Measurements from ENCODE around the gene NTN3. TPM values are rescaled to one million over a fixed set of nuclear protein-coding genes. Genes with fewer than 3 reads are reported as not detected.

Gene NTN3
- total RNA-seq, 1 experiment from 2014 or later, result 5.6 TPM

- peak within 1 kb of the TSS; percentile 83 for H3K4me3 ChIP-seq
- no peaks in the 10 kb centered on the region for H3K27me3 ChIP-seq
- peak; percentile 87 to 89 for DNase-seq
- peak within 1 kb of the TSS; percentile 69 for H3K27ac ChIP-seq
- H3K36me3 ChIP-seq, result no peaks in the 10 kb centered on the region
- H3K4me1 ChIP-seq, result peaks cover 12% of the 10 kb centered on the region; the same call in 1 of the 2 replicates
- no peaks in the 10 kb centered on the region for H3K9me3 ChIP-seq (replicated peaks)
Observed at GRCh38 chr16:2513405-2514332, 42.6 kb downstream of the NTN3 start, which contains the start of gene ATP6V0C. Gene ATP6V0C, plus strand, starts transcription at chr16:2513952. Its CDS starts 152 bp downstream, at chr16:2514104.

- no peaks in the 10 kb centered on the region for H3K9me3 ChIP-seq (replicated peaks)
- peaks cover 12% of the 10 kb centered on the region; the same call in 1 of the 2 replicates for H3K4me1 ChIP-seq
- H3K4me3 ChIP-seq, result peak overlapping the region; percentile 83
- DNase-seq, result no peak
- no peaks in the 10 kb centered on the region for H3K36me3 ChIP-seq
- H3K27ac ChIP-seq, result peak overlapping the region; percentile 69; the same call in 1 of the 2 replicates
- no peaks in the 10 kb centered on the region for H3K27me3 ChIP-seq
Observed at GRCh38 chr16:2514333-2515179, 43.5 kb downstream of the NTN3 start.

DNA sequence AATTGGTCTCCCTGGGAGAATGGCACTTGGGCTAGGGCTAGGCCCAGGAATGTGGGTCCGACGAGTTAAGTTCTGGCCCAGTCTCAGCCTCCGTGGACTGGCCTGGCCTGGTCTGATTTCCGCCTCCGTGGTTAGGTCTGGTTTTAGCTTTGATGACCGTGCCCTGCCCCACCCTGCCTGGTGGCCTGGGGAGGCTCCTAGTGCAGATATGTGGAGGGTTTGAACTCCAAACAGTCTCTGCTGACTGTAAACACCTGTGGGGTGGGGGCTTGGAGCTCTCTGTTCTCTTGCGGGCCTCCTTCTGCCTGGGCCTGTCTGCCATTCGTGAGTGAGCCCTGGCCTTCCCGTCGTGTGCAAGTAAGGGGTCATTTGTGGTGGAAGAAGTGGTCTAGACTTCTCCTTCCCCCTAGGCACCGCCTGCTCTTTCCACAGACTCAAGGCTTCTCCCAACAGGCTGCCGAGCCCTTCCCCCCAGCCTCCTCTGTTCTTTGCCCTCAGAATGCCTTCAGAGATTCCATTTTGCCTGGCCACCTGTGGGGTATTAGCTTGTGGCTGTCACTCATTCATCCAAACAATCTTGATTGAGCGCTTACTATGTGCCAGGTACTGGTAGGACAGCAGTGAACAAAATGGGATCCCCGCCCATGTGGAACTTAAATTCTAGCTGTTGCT lies 44.2 kb downstream of the NTN3 start:
- no peak for DNase-seq
- H3K9me3 ChIP-seq (replicated peaks), result no peaks in the 10 kb centered on the region
- no peaks in the 10 kb centered on the region for H3K27me3 ChIP-seq
- H3K4me1 ChIP-seq, result peaks cover 12% of the 10 kb centered on the region; the same call in 1 of the 2 replicates
- no peak overlapping the region for H3K27ac ChIP-seq
- H3K36me3 ChIP-seq, result no peaks in the 10 kb centered on the region
- H3K4me3 ChIP-seq, result peak overlapping the region; percentile 83

- Histone ChIP-seq H3K27me3 (no peaks in the 10 kb centered on the region), H3K36me3 (no peaks in the 10 kb centered on the region), H3K9me3 (replicated peaks) (no peaks in the 10 kb centered on the region), H3K27ac (no peak overlapping the region), H3K4me1 (peaks cover 12% of the 10 kb centered on the region; the same call in 1 of the 2 replicates), H3K4me3 (no peak overlapping the region)
- DNase-seq, result no peak
Observed at GRCh38 chr16:2516391-2517240, 45.5 kb downstream of the NTN3 start.

DNA sequence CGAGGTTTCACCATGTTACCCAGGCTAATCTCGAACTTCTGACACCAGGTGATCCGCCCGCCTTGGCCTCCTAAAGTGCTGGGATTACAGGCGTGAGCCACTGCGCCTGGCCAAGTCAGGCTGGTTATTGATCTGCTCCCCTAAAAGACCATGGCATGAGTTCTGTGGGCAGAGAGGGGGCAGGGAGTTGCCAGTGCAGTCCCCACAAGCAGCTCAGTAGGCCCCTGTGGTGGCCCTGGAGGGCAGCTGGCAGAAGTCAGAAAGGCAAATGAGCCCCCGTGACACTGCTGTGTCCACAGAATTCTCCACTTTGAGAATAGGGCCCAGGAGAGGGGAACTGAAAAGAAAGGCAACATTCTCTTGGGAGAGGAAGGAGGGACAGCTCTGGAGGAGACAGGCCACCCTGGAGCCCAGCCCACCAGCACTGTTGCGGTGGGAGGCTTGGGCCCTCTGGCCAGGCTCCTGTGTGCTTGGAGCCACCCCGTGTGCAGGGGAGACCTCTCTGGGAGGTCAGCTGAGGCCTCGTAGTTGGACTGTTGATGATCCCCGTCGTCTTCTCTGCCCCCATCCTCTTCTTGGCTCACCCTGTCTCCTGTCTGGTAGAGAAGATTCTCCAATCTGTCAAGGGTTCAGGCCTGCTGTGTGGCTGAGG lies 47.0 kb downstream of the NTN3 start:
- no peak overlapping the region for H3K27ac ChIP-seq

DNA sequence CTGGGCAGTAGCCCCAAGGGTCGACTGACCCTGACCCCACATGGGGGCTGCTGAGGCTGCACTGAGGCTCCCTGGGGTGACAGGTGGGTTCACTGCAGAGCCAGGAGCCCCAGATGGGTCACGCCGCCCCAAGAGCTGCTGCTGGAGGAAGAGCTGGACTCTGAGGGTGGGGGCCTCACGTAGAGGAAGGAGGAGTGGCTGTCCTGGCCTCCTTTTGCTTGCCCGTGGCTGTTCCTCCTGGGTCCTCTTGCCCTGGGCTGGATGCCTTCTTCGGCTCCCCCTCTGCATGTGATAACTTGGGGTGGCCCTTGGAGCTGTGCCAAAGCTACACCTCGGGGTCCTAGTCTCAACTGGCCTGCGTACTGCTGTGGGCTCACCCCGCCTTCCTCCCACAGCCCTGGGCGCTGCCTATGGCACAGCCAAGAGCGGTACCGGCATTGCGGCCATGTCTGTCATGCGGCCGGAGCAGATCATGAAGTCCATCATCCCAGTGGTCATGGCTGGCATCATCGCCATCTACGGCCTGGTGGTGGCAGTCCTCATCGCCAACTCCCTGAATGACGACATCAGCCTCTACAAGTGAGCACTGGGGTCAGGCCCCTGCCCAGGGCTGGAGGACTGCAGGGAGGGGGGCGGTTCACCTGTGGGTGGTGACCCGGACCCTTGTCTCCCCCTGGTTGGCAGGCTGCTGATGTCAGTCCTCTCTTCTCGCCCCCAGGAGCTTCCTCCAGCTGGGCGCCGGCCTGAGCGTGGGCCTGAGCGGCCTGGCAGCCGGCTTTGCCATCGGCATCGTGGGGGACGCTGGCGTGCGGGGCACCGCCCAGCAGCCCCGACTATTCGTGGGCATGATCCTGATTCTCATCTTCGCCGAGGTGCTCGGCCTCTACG lies 48.0 kb downstream of the NTN3 start:
- Histone ChIP-seq H3K36me3 (no peaks in the 10 kb centered on the region), H3K27me3 (no peaks in the 10 kb centered on the region), H3K4me3 (no peak overlapping the region), H3K4me1 (peaks cover 9% of the 10 kb centered on the region; the same call in 1 of the 2 replicates), H3K9me3 (replicated peaks) (no peaks in the 10 kb centered on the region), H3K27ac (no peak overlapping the region)
- DNase-seq, result no peak

More for the DNA sequence above, 47.0 kb downstream of the NTN3 start:
- Histone ChIP-seq H3K4me1 (peaks cover 11% of the 10 kb centered on the region; the same call in 1 of the 2 replicates), H3K9me3 (replicated peaks) (no peaks in the 10 kb centered on the region), H3K27me3 (no peaks in the 10 kb centered on the region), H3K4me3 (no peak overlapping the region), H3K36me3 (no peaks in the 10 kb centered on the region)
- no peak for DNase-seq

GRCh38 chr16:2519711-2520080 lies 48.6 kb downstream of the NTN3 start:
- Histone ChIP-seq H3K27ac (no peak overlapping the region), H3K36me3 (no peaks in the 10 kb centered on the region), H3K4me3 (peak overlapping the region; percentile 75; the same call in 1 of the 2 replicates), H3K4me1 (peaks cover 9% of the 10 kb centered on the region; the same call in 1 of the 2 replicates), H3K9me3 (replicated peaks) (no peaks in the 10 kb centered on the region), H3K27me3 (no peaks in the 10 kb centered on the region)
- DNase-seq, result no peak

GRCh38 chr16:2520097-2520783 lies 49.1 kb downstream of the NTN3 start, which contains the start of gene AMDHD2:
Gene AMDHD2, plus strand, starts transcription at chr16:2520371. Its CDS starts 88 bp downstream, at chr16:2520459.
- H3K9me3 ChIP-seq (replicated peaks), result no peaks in the 10 kb centered on the region
- H3K4me3 ChIP-seq, result peak within 1 kb of the TSS; percentile 75
- H3K27ac ChIP-seq, result no peak within 1 kb of the TSS
- peaks cover 4% of the 10 kb centered on the region; the same call in 1 of the 2 replicates for H3K4me1 ChIP-seq
- no peaks in the 10 kb centered on the region for H3K27me3 ChIP-seq
- peak; percentile 87 to 88 for DNase-seq
- no peaks in the 10 kb centered on the region for H3K36me3 ChIP-seq

DNA sequence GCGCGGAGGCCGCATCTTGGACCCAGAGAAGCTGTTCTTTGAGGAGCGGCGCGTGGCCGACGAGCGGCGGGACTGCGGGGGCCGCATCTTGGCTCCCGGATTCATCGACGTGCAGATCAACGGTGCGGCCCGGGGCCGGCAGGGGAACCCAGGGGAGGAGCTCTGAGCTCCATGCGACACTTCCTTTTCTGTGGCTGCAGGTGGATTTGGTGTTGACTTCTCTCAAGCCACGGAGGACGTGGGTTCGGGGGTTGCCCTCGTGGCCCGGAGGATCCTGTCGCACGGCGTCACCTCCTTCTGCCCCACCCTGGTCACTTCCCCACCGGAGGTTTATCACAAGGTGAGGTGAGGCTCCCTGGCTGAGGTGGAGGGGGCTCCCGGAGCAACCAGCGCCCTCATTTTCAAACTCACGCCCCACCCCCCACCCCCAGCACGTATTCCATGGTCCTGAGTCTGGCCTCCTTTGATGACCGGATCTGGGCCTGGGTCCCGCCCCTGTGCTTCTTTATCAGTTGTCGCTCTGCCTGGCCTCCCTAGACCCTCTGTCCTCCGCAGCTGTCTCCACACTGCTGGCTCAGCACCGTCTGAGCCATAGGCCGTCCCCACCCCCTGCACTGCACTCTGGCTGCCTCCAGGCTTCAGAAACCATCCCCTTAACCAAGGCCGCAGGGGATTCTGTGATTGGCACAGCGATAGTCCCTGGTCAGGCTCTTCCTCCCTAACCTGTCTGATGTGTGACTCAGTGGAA lies 49.9 kb downstream of the NTN3 start:
- no peak for DNase-seq
- no peaks in the 10 kb centered on the region for H3K4me1 ChIP-seq
- peak overlapping the region; percentile 75 for H3K4me3 ChIP-seq
- no peak overlapping the region for H3K27ac ChIP-seq
- no peaks in the 10 kb centered on the region for H3K27me3 ChIP-seq
- H3K9me3 ChIP-seq (replicated peaks), result no peaks in the 10 kb centered on the region
- H3K36me3 ChIP-seq, result no peaks in the 10 kb centered on the region
